ENCODE measurements around the gene KIAA1586. TPM values are rescaled to one million over a fixed set of nuclear protein-coding genes. Genes with fewer than 3 reads are reported as not detected.
"Not testable (repeated sequence)": the region's sequence is repeated elsewhere in the genome, so short reads cannot be mapped to it uniquely, and the experiment has no call there.

KIAA1586 gene
- total and polyA plus RNA-seq, 2 donors (not counting 3 experiments of a cell fraction or from before 2014, with no cell fraction given), result 1.7 to 14.0 TPM

DNA sequence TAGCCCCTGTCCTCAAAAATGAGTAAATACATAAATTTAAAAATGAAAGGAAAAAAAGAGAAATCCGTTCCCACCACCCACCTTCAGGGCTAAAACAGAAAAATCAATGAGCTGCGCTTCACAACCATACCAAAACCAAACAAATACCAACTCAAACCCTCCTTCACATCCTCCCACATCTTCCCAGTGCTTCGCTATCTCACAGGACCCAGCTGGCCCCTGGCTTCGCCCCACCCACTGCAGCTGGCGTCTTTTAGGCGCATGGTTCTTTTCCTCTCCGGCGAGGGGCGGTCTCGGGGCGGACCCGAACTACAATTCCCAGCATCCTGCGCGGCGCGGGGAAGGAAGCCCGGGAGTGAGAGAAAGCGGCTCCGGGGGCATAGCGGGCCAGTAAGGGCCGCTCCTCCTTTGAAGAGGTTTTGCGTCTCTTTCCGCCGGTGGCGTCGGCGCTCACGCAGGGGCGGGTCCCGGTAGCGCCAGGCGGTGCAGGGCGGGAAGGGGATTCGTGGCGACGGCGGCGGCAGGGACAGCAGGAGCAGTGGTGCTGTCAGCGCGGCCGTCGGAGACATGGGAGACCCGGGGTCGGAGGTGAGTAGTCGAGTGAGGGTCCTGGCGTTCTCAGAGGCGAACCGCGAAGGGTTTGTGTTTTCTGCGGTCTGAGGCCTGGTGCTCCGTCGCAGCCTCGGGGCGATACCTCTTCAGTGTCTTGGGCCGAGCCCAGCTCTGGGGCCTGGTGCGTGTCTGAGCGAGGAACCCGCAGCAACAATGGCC lies 43.4 kb downstream of the KIAA1586 start, which contains the start of gene ZNF451:
ZNF451 (plus strand) TSS at position 502 of the 771 bp plus-strand sequence; CDS start at position 568, 66 bp downstream.
- peaks cover 30% of the 10 kb centered on the region for H3K4me1 ChIP-seq (ENCODE audit: control insufficient read depth, extremely low read depth, insufficient read depth, low read length)
- no peak for FAIRE-seq
- peak within 1 kb of the TSS; percentile 77 for H3K4me2 ChIP-seq (ENCODE audit: insufficient read depth, low read length)
- peaks cover 34% of the 10 kb centered on the region for H3K79me2 ChIP-seq (ENCODE audit: control insufficient read depth, insufficient read depth, low read length)
- H3K27ac ChIP-seq (ENCODE audit: insufficient read depth, low read depth, low read length), result peak within 1 kb of the TSS; percentile 69
- no peaks in the 10 kb centered on the region for H3K36me3 ChIP-seq (ENCODE audit: control insufficient read depth in 2 of 2, extremely low read depth in 1 of 2, insufficient read depth in 2 of 2, low read length in 2 of 2)
- no peaks in the 10 kb centered on the region for H3K27me3 ChIP-seq (ENCODE audit: control insufficient read depth in 2 of 2, insufficient read depth in 2 of 2, low read length in 2 of 2)
- ChIA-PET CTCF (interaction anchor here (0.7 to 1.1 kb wide), 3 partner anchors 135 to 224 kb away, joined by 3 to 4 read pairs (median 3); partner anchors contain the start of gene BEND6), POLR2A (no interaction called here)
- DNase-seq (ENCODE audit: low read depth, low spot score), result peak; percentile 99
- H2AFZ ChIP-seq (ENCODE audit: low read depth, low read length), result peak within 1 kb of the TSS; percentile 78
- no peaks in the 10 kb centered on the region for H3K9me3 ChIP-seq (replicated peaks; ENCODE audit: control insufficient read depth, insufficient read depth, low read length)
- no TSS peak for BruUV-seq (replicated peaks)
- dilution Hi-C loops (cut with MboI; ENCODE audit: extremely low pct_ligation_motif_present, low sequenced_read_pairs) (no loop called here), intact Hi-C loops (cut with micrococcal nuclease) (loop anchor here (1.0 to 5.0 kb wide), 5 partner anchors 38 to 227 kb away; partner anchors contain the start of genes BAG2, BEND6 and PRIM2)
- H3K4me3 ChIP-seq (replicated peaks in 1 of 3; ENCODE audit: insufficient read depth in 1 of 3, low read depth in 1 of 3, low read length in 3 of 3), result peak within 1 kb of the TSS; percentile 57 to 70 (median 63)
- TF ChIP-seq, protein P1, sequence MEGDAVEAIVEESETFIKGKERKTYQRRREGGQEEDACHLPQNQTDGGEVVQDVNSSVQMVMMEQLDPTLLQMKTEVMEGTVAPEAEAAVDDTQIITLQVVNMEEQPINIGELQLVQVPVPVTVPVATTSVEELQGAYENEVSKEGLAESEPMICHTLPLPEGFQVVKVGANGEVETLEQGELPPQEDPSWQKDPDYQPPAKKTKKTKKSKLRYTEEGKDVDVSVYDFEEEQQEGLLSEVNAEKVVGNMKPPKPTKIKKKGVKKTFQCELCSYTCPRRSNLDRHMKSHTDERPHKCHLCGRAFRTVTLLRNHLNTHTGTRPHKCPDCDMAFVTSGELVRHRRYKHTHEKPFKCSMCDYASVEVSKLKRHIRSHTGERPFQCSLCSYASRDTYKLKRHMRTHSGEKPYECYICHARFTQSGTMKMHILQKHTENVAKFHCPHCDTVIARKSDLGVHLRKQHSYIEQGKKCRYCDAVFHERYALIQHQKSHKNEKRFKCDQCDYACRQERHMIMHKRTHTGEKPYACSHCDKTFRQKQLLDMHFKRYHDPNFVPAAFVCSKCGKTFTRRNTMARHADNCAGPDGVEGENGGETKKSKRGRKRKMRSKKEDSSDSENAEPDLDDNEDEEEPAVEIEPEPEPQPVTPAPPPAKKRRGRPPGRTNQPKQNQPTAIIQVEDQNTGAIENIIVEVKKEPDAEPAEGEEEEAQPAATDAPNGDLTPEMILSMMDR (IDR thresholded peaks at IDR 0.05; ENCODE audit: extremely low read depth in 1 of 2, insufficient read depth in 1 of 2, low read depth in 1 of 2, low read length in 2 of 2), result no peak
- TF ChIP-seq, protein P2, sequence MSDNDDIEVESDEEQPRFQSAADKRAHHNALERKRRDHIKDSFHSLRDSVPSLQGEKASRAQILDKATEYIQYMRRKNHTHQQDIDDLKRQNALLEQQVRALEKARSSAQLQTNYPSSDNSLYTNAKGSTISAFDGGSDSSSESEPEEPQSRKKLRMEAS (IDR thresholded peaks at IDR 0.05; ENCODE audit: insufficient read depth, insufficient read length), result no peak
- TF ChIP-seq GATA2 (IDR thresholded peaks at IDR 0.05; ENCODE audit: insufficient read depth, insufficient read length, low read depth, low read length) (no peak), EZH2 (IDR thresholded peaks at IDR 0.05; ENCODE audit: borderline replicate concordance, low read depth, low read length, severe bottlenecking) (no peak), MYC (IDR thresholded peaks at IDR 0.05; ENCODE audit: low read depth, low read length) (no peak), POLR2A (IDR thresholded peaks at IDR 0.05; ENCODE audit: low read depth, low read length) (peak; percentile 49), POLR2AphosphoS5 (IDR thresholded peaks at IDR 0.05; ENCODE audit: insufficient read depth, low read depth, low read length) (peak; percentile 63), JUN (IDR thresholded peaks at IDR 0.05; ENCODE audit: borderline replicate concordance, insufficient read depth, insufficient read length, low read depth) (no peak)
- H4K20me1 ChIP-seq (replicated peaks; ENCODE audit: control insufficient read depth, extremely low read depth, insufficient read depth, low read length), result peaks cover 12% of the 10 kb centered on the region
- peak within 1 kb of the TSS; percentile 74 for H3K9ac ChIP-seq (replicated peaks; ENCODE audit: extremely low read depth, insufficient read depth, low read length)
- H3K9me1 ChIP-seq (replicated peaks; ENCODE audit: control insufficient read depth, extremely low read depth, insufficient read depth, low read length), result no peaks in the 10 kb centered on the region

DNA sequence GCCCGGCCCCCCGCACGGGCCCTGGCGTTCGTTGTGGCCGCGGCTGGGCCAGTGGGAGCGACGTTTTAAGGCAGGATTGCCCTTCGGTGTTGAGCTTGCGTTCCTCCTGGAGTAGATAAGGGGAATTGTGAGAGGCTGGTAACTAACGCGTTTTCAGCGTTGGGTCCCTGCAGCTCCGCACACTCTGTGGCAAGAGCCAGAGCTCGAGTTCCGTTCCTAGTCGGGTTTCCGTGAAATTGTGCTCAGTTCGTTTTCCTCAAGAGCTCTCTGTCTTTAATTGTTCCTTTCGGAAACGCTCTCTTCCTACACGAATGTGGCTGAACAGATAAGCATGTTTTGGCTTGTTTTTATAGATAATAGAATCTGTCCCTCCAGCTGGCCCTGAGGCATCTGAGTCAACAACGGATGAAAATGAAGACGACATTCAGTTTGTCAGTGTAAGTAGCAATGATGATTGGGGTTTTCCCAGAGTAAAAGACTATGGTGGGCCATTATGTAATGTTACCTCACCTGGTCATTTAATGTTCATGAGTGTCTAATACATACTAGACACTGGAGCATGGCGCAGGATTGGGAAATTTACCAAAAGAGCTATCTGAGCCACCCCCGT lies 44.1 kb downstream of the KIAA1586 start:
- TSS peak; percentile 41 for BruUV-seq (replicated peaks)

More for the DNA sequence above, 44.1 kb downstream of the KIAA1586 start:
- POLR2A ChIA-PET; H3K27me3 ChIP-seq (ENCODE audit: control insufficient read depth in 2 of 2, insufficient read depth in 2 of 2, low read length in 2 of 2); H3K4me2 ChIP-seq (ENCODE audit: insufficient read depth, low read length); H3K36me3 ChIP-seq (ENCODE audit: control insufficient read depth in 2 of 2, extremely low read depth in 1 of 2, insufficient read depth in 2 of 2, low read length in 2 of 2); DNase-seq (ENCODE audit: low read depth, low spot score); H3K9ac ChIP-seq (replicated peaks; ENCODE audit: extremely low read depth, insufficient read depth, low read length); CTCF ChIA-PET; H3K9me3 ChIP-seq (replicated peaks; ENCODE audit: control insufficient read depth, insufficient read depth, low read length); H3K27ac ChIP-seq (ENCODE audit: insufficient read depth, low read depth, low read length); H3K4me3 ChIP-seq (replicated peaks in 1 of 3; ENCODE audit: insufficient read depth in 1 of 3, low read depth in 1 of 3, low read length in 3 of 3); dilution Hi-C loops (cut with MboI; ENCODE audit: extremely low pct_ligation_motif_present, low sequenced_read_pairs); H2AFZ ChIP-seq (ENCODE audit: low read depth, low read length); H3K9me1 ChIP-seq (replicated peaks; ENCODE audit: control insufficient read depth, extremely low read depth, insufficient read depth, low read length): not testable (repeated sequence)
- FAIRE-seq, result peak; percentile 98
- intact Hi-C loops (cut with micrococcal nuclease), result loop anchor here (1.0 to 5.0 kb wide), 2 partner anchors 82 to 227 kb away; partner anchors contain the start of genes BAG2 and PRIM2
- Histone ChIP-seq H3K79me2 (ENCODE audit: control insufficient read depth, insufficient read depth, low read length) (peaks cover 41% of the 10 kb centered on the region), H3K4me1 (ENCODE audit: control insufficient read depth, extremely low read depth, insufficient read depth, low read length) (peaks cover 30% of the 10 kb centered on the region), H4K20me1 (replicated peaks; ENCODE audit: control insufficient read depth, extremely low read depth, insufficient read depth, low read length) (peaks cover 12% of the 10 kb centered on the region)

Measured in endothelial cell of umbilical vein (primary cell).